Measurements from ENCODE around the gene NTN5.
"Not testable (repeated sequence)": the region's sequence is repeated elsewhere in the genome, so short reads cannot be mapped to it uniquely, and the experiment has no call there.

Gene NTN5, protein sequence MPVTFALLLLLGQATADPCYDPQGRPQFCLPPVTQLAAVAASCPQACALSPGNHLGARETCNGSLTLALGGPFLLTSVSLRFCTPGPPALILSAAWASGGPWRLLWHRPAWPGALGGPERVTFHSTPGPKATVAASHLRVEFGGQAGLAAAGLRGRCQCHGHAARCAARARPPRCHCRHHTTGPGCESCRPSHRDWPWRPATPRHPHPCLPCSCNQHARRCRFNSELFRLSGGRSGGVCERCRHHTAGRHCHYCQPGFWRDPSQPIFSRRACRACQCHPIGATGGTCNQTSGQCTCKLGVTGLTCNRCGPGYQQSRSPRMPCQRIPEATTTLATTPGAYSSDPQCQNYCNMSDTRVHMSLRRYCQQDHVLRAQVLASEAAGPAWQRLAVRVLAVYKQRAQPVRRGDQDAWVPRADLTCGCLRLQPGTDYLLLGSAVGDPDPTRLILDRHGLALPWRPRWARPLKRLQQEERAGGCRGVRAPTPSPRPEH

GRCh38 chr19:48672994-48673393 is at the start of gene NTN5:
Gene NTN5 (minus strand): TSS chr19:48673017. CDS start chr19:48670986, 2,031 bp downstream.
- no peak for DNase-seq

DNA sequence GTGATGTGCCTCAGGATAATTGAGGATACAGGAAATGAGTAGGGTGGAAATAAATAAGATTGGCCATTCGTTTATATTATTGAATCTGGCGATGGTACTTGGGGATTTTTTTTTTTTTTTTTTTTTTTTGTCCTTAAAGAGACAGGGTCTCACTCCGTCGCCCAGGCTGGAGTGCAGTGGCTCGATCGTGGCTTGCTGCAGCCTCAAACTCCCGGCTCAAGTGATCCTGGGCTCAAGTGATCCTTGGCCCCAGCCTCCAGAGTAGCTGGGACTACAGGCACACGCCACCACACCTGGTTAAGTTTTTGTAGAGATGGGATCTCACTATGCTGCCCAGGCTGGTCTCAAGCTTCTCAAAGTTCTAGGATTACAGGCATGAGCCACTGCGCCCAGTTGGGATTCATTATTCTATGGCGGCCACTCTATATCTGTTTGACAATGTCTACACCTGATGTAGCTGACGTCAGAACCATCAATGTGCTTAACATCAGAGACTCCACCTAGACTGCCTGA is 49.4 kb upstream of the NTN5 start:
- no peak for DNase-seq

DNA sequence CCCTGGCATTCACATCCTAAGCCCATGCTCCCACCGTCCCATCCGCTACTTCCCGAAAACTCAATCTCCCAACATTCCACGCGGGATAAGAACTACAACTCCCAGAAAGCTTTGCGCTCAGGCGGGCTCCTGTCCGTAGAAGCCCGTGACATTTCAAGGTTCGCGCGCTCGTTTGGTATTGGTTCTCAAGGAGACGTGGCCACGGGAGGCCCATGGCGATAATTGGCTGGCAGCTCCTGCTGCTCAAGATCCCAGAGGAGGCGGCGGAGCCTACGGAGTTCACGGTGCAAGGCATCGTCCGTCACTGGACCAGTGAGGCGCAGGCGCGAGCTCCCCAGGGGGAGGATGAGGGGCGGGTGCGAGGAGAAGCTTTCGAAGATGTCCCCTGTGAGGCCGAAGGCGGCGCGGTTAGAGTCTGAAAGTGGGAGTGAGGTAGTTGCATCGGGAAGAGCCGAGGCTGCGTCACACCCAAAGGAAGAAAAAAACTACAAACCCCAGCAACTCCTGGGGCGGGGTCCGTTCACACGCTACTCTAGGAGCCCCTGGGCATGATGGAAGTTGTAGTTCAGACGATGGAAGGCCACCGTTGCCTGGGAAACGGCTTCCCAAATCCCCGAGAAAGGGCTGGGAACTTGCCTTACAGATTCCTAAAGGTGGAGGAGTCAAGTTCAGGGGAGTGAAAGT is 47.9 kb upstream of the NTN5 start:
- DNase-seq = peak; percentile 95

DNA sequence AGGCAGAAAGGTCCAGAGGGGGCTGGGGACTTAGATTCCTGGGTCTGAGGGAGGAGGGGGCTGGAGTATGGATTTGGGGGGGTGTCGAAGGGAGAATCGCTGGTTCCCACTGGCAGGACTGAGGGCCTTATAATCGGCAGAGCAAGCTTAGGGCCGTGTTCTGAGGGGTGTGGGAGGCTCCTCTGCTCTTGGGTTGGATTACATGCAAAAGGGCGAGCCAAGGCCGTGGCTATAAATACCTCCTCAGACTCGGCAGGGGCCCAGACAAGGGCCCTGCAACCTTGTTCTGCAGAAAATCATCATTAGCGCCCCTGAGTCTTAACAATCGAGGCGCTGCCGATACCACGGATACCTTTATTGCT is 47.4 kb upstream of the NTN5 start:
- DNase-seq = no peak

- no peak for DNase-seq
Measured at GRCh38 chr19:48719263-48720171, 46.7 kb upstream of the NTN5 start, which contains the start of gene MAMSTR. Gene MAMSTR (minus strand): TSS chr19:48719725. CDS start chr19:48719031, 694 bp downstream.

DNA sequence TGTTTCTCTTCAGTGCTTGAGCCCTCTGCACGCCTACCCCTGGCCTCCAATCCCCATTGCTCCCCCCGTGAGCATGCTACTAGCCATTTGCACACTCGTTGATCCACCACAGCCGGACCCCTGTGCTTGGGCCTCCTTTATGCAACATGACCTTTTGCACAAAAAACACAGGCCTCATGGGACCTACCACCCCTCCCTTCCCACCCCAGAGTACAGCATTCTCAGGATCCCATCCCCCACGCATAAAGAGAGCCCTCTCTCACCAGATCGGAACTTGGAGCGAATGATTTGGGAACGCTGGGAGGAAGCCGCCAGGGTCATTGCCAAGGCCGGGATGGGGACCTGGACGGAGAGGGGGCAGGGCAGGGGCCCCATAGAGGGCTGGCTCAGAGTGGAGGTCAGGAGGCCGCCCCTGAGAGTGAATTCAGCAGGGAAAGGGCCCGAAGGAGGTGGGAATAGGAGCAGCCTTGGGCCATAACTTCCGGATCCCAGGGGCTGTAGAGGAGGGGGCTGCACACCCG is 46.0 kb upstream of the NTN5 start:
- no peak for DNase-seq

GRCh38 chr19:48718106-48718505 is 45.3 kb upstream of the NTN5 start:
- not testable (repeated sequence) for DNase-seq

- no peak for DNase-seq
Measured at GRCh38 chr19:48716562-48717291, 43.9 kb upstream of the NTN5 start.

DNA sequence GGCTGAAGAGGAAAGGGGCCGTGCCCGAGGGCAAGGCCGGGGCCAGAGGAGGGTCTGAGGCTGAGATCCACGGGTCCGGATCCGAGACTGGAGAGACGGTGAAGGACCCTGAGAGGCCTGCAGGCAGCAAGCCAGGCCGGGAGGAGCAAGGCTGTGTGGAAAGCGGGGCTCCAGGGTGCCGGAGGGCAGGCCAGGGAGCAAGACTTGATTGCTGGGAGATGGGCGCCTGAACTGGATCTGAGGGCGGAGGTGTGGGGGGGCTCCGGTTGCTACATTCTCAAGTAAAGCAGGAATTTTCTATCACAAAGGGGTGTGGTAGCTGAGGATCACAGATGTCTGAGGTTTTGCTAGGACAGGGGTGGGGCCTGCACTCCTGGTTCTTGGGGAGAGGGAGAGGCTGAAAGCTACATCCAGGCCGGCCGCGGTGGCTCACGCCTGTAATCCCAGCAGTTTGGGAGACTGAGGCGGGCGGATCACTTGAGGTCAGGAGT is 42.9 kb upstream of the NTN5 start:
- no peak for DNase-seq

DNA sequence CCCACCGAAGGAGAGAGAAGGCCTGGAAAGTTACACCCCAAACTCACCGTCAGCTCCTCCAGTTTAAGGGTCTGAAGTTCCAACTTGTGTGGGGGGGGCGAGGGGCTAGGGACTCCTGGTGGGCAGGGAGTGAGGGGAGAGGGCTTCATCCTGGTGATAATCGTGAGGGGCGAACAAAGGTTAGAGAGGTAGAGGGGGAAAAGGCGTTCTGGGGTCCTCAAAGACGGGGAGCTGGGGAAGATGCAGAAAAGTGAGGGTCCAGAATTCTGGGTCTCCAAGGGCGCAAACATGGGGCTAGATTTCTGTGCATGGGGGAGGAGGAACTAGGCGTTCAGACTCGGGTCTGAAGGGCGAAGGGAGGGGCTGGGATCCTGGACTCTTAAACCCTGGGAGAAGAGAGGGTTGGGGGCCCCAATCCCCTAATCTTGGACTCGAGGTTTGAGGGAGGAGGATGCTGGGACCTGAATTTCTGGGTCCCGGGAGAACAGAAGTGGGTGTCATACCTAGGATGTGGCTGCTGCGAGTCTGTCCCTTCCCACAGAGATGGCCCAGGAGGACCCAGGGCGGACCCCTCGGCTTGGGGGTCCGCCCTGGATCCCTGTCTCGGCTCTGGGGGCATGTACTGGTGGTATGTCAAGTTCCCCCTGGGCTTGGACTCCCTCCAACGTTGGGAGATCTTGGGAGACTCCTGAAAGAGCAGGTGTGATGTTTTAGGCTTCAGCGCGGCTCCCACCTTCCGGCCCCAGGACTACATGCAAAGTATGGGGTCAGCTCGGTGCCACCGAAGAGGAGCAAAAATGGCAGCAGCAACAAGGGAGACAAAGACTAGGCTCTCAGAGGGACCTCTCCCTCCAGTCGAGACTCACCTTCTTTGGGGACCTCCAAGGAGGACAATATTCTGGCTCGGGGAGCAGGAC is 42.2 kb upstream of the NTN5 start:
- no peak for DNase-seq

DNA sequence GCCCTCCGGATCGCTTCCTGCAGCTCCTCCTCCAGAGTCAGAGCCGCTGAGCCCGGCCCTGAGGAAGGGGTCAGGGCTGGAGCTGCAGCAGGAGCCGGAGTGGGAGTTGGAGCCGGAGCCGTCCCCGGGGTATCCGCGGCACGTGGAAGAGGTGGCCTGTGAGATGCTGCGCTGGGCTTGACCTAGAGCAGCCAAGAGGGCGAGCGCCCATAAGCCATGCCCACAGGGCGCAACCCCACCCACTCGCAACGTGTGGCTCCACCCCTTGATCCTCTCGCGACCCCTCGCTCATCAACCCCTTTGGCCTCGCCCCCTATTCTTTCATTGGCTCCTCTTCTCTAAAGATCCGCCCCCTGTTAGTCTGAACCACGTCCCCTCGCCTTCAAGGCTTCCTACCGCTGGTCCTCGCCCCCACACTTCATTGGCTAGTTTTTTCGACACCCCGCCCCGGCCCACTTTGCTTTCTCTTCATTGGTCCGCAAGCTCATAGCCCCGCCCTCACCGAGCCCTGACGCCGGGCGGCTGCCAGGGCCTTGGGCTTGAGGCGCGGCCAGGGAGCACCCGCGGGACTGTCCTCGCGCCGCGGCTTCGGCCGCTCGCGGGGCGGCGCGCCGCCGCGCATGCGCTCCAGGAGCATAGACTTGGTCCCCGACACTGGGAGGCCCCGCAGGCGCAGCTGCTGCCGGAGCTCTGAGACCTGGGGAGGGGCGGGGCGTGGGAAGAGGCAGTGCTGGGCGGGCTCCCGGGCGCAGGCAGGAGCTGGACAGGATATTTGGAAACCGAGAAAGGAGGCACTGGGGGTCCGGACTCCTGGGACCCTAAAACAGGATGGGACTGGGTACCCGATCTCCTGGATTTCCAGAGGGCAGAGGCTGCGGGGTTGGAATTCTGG is 41.3 kb upstream of the NTN5 start:
- DNase-seq = peak; percentile 98

- no peak for DNase-seq
Measured at GRCh38 chr19:48713041-48713863, 40.4 kb upstream of the NTN5 start.

- no peak for DNase-seq
Measured at GRCh38 chr19:48711106-48711662, 38.4 kb upstream of the NTN5 start.

GRCh38 chr19:48708471-48708870 is 35.7 kb upstream of the NTN5 start:
- no peak for DNase-seq

- DNase-seq = no peak
Measured at GRCh38 chr19:48705431-48705830, 32.6 kb upstream of the NTN5 start.

DNA sequence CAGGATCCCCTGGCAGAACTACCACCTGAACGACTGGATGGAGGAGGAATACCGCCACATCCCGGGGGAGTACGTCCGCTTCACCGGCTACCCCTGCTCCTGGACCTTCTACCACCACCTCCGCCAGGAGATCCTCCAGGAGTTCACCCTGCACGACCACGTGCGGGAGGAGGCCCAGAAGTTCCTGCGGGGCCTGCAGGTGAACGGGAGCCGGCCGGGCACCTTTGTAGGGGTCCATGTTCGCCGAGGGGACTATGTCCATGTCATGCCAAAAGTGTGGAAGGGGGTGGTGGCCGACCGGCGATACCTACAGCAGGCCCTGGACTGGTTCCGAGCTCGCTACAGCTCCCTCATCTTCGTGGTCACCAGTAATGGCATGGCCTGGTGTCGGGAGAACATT is 30.5 kb upstream of the NTN5 start:
- DNase-seq = no peak

- no peak for DNase-seq
Measured at GRCh38 chr19:48702701-48703100, 29.9 kb upstream of the NTN5 start.

GRCh38 chr19:48698046-48698445 is 25.2 kb upstream of the NTN5 start:
- no peak for DNase-seq
